Measurements from ENCODE around the gene ZNF780A. TPM values are rescaled to one million over a fixed set of nuclear protein-coding genes. Genes with fewer than 3 reads are reported as not detected.

Gene ZNF780A
- total and polyA plus RNA-seq, 2 of the 13 experiments (the other 11 are each of a cell fraction or from before 2014, with no cell fraction given): 13.5 to 22.7 TPM

DNA sequence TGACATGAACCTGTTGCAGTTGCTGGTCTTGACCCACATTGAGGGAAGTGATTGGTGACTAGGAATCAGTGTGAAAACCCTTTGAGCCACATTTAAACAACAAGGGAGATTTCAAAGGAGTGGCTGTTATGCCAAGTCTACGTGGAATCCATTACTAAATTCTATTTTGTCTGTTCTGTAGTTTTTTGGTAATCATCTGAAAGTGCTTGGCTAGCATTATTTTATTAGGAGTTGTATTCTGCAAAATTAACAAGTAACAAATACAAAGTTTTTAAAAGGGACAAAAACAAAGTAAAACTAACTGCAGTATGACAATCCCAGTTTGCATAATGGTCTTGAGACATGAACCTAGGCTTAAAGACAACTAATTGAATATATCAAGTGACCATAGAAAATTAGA, 14.0 kb upstream of the ZNF780A start:
- intact Hi-C loops (cut with micrococcal nuclease; ENCODE audit: unreplicated experiment): no loop called here
- FAIRE-seq: no peak
- H3K27ac ChIP-seq (ENCODE audit: extremely low read length, insufficient read depth, low read length): no peak overlapping the region
- ChIA-PET CTCF (ENCODE audit: low intra/inter-chr PET ratio, low total read pairs) (no interaction called here), POLR2A (no interaction called here)
- TF ChIP-seq MAFF (IDR thresholded peaks at IDR 0.05; ENCODE audit: low read depth, low read length): peak; percentile 39
- TF ChIP-seq, protein P1, sequence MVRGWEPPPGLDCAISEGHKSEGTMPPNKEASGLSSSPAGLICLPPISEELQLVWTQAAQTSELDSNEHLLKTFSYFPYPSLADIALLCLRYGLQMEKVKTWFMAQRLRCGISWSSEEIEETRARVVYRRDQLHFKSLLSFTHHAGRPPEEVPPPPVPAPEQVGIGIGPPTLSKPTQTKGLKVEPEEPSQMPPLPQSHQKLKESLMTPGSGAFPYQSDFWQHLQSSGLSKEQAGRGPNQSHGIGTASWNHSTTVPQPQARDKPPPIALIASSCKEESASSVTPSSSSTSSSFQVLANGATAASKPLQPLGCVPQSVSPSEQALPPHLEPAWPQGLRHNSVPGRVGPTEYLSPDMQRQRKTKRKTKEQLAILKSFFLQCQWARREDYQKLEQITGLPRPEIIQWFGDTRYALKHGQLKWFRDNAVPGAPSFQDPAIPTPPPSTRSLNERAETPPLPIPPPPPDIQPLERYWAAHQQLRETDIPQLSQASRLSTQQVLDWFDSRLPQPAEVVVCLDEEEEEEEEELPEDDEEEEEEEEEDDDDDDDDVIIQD (CRISPR knock-in tag; IDR thresholded peaks at IDR 0.05; ENCODE audit: low read depth): no peak
- peak in 1 of 2 experiments; percentile 40; a peak in 2 of 4 replicates for TF ChIP-seq MAFK (conservative IDR thresholded peaks at IDR 0.05 in 1 of 2, IDR thresholded peaks at IDR 0.05 in 1 of 2; ENCODE audit: low read length in 2 of 2)
- no peak overlapping the region for H3K9ac ChIP-seq (ENCODE audit: insufficient read depth, low read depth, low read length)
- no peak for ATAC-seq
- no peak overlapping the region for H3K4me3 ChIP-seq (replicated peaks in 1 of 3; ENCODE audit: insufficient read depth in 1 of 3, low read depth in 2 of 3, low read length in 3 of 3)
- DNase-seq (ENCODE audit: low spot score): no peak
- no TSS peak for BruUV-seq (replicated peaks)
- no peaks in the 10 kb centered on the region for H4K20me1 ChIP-seq (ENCODE audit: insufficient read depth, low read length)
- no peak overlapping the region for H3K4me2 ChIP-seq (ENCODE audit: low read depth, low read length)
- H3K36me3 ChIP-seq (replicated peaks in 1 of 2; ENCODE audit: control insufficient read depth in 1 of 2, insufficient read depth in 2 of 2, low read length in 2 of 2): no peaks in the 10 kb centered on the region
- 12% methylated on average over 1 of the region's 1 CpG for WGBS (ENCODE audit: low lambda C conversion rate)
- H3K27me3 ChIP-seq (ENCODE audit: control insufficient read depth in 1 of 2, insufficient read depth in 2 of 2, low read length in 2 of 2): no peaks in the 10 kb centered on the region; a peak in 1 of 5 replicates
- H3K4me1 ChIP-seq (ENCODE audit: insufficient read depth, low read length): no peaks in the 10 kb centered on the region
- no peaks in the 10 kb centered on the region for H3K79me2 ChIP-seq (ENCODE audit: insufficient read depth, low read length)
- in situ Hi-C loops (cut with HindIII; ENCODE audit: extremely low pct_ligation_motif_present, low pct_unique_long_range_greater_than_20kb): no loop called here
- no peaks in the 10 kb centered on the region for H3K9me3 ChIP-seq (ENCODE audit: low read length)
- no peak overlapping the region for H2AFZ ChIP-seq (ENCODE audit: low read length)

DNA sequence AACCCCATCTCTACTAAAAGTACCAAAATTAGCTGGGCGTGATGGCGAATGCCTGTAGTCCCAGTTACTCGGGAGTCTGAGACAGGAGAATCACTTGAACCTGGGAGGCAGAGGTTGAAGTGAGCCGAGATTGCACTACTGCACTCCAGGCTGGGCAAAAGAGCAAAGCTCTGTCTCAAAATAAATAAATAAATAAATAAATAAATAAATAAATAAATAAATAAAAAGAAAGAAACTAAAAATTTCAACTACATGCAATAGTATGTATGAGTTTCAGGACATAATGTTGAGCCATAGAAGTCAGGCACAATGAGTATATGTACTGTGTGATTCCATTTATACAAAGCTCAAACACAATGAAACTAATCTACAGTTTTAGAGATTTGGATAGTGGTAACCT, 12.9 kb upstream of the ZNF780A start:
- in situ Hi-C loops (cut with HindIII; ENCODE audit: extremely low pct_ligation_motif_present, low pct_unique_long_range_greater_than_20kb): no loop called here
- no peak for DNase-seq (ENCODE audit: low spot score)
- Histone ChIP-seq H4K20me1 (ENCODE audit: insufficient read depth, low read length) (no peaks in the 10 kb centered on the region), H3K79me2 (ENCODE audit: insufficient read depth, low read length) (no peaks in the 10 kb centered on the region), H3K9me3 (ENCODE audit: low read length) (no peaks in the 10 kb centered on the region), H3K9ac (ENCODE audit: insufficient read depth, low read depth, low read length) (no peak overlapping the region), H3K27ac (ENCODE audit: extremely low read length, insufficient read depth, low read length) (no peak overlapping the region), H3K4me3 (replicated peaks in 1 of 3; ENCODE audit: insufficient read depth in 1 of 3, low read depth in 2 of 3, low read length in 3 of 3) (no peak overlapping the region), H3K27me3 (ENCODE audit: control insufficient read depth in 1 of 2, insufficient read depth in 2 of 2, low read length in 2 of 2) (no peaks in the 10 kb centered on the region; a peak in 1 of 5 replicates), H3K36me3 (replicated peaks in 1 of 2; ENCODE audit: control insufficient read depth in 1 of 2, insufficient read depth in 2 of 2, low read length in 2 of 2) (no peaks in the 10 kb centered on the region), H2AFZ (ENCODE audit: low read length) (no peak overlapping the region), H3K4me1 (ENCODE audit: insufficient read depth, low read length) (no peaks in the 10 kb centered on the region), H3K4me2 (ENCODE audit: low read depth, low read length) (no peak overlapping the region)
- TF ChIP-seq RCOR2 (CRISPR knock-in tag; IDR thresholded peaks at IDR 0.05) (no peak), GTF3A (CRISPR knock-in tag; conservative IDR thresholded peaks at IDR 0.05) (no peak), ZNF33B (CRISPR knock-in tag; IDR thresholded peaks at IDR 0.05) (no peak), RAD21 (CRISPR knock-in tag; IDR thresholded peaks at IDR 0.05) (no peak)
- TF ChIP-seq, protein P2, sequence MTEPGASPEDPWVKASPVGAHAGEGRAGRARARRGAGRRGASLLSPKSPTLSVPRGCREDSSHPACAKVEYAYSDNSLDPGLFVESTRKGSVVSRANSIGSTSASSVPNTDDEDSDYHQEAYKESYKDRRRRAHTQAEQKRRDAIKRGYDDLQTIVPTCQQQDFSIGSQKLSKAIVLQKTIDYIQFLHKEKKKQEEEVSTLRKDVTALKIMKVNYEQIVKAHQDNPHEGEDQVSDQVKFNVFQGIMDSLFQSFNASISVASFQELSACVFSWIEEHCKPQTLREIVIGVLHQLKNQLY (CRISPR knock-in tag; IDR thresholded peaks at IDR 0.05): no peak
- FAIRE-seq: no peak
- ChIA-PET POLR2A (no interaction called here), CTCF (ENCODE audit: low intra/inter-chr PET ratio, low total read pairs) (no interaction called here)
- no peak for ATAC-seq
- intact Hi-C loops (cut with micrococcal nuclease; ENCODE audit: unreplicated experiment): no loop called here
- no TSS peak for BruUV-seq (replicated peaks)
- 41% methylated on average over 4 of the region's 4 CpGs for WGBS (ENCODE audit: low lambda C conversion rate)
